HG02678 (cell line): ENCODE measurements around the gene ZDHHC8.

Experiments used
- ATAC-seq: cut with Tn5 transposase; IDR thresholded peaks from one replicate; pipeline ENCODE4 v1.9.1; 2021; ENCODE audit warnings: mild to moderate bottlenecking, moderate library complexity; ENCODE audit not compliant: unreplicated experiment

ZDHHC8 gene

GRCh38 chr22:20191000-20191515 is 59.5 kb downstream of the ZDHHC8 start:
- no peak for ATAC-seq

- no peak for ATAC-seq
Measured at GRCh38 chr22:20191803-20192202, 60.2 kb downstream of the ZDHHC8 start.

GRCh38 chr22:20192293-20192971 is 60.8 kb downstream of the ZDHHC8 start:
- no peak for ATAC-seq

- ATAC-seq, result no peak
Measured at GRCh38 chr22:20192972-20193760, 61.6 kb downstream of the ZDHHC8 start.

- no peak for ATAC-seq
Measured at GRCh38 chr22:20193761-20194494, 62.3 kb downstream of the ZDHHC8 start.

GRCh38 chr22:20194681-20195593 is 63.3 kb downstream of the ZDHHC8 start:
- no peak for ATAC-seq

GRCh38 chr22:20196094-20196842 is 64.7 kb downstream of the ZDHHC8 start:
- ATAC-seq, result no peak
